HepG2 (cell line): Measurements from ENCODE around the gene TOX2.

Experiments used
- ARNTL ChIP-seq: sonication (generic); formaldehyde crosslinking; IDR thresholded peaks from 2 replicates; pipeline ENCODE4 v1.4.0; 2020; ENCODE audit warnings: mild to moderate bottlenecking, missing genetic modification reagents
- ASH2L ChIP-seq: fragments of 300-600, 200-600 bp; sonication (generic); IDR thresholded peaks from 2 replicates; pipeline ENCODE4 v1.7.0; 2017; ENCODE audit warnings: low read depth, mild to moderate bottlenecking, moderate library complexity, mixed read lengths, low read length; ENCODE audit not compliant: insufficient read length
- CTCF ChIP-seq: sonication (generic); formaldehyde crosslinking; IDR thresholded peaks from 2 replicates; pipeline ENCODE4 v1.5.0; 2020; ENCODE audit warnings: mild to moderate bottlenecking, missing genetic modification reagents, moderate library complexity
- EP300 ChIP-seq, 3 experiments: sonication (generic) in 1 of 3; formaldehyde crosslinking in 1 of 3; IDR thresholded peaks; 2 replicates each; pipeline versions ENCODE4 v1.5.1 to v1.6.1; 2011 to 2020; ENCODE audit warnings: low read depth in 2 of 3, low read length in 2 of 3, borderline replicate concordance in 1 of 3, improper control_type of control experiment in 1 of 3, mild to moderate bottlenecking in 1 of 3, missing genetic modification reagents in 1 of 3, moderate library complexity in 1 of 3
- FOXO4 ChIP-seq: sonication (generic); formaldehyde crosslinking; conservative IDR thresholded peaks from 2 replicates; pipeline ENCODE4 v1.8.1; 2023; ENCODE audit warnings: missing genetic modification reagents
- GRHL1 ChIP-seq: sonication (generic); formaldehyde crosslinking; conservative IDR thresholded peaks from 2 replicates; pipeline ENCODE4 v1.8.0; 2022; ENCODE audit warnings: missing genetic modification reagents
- HDAC2 ChIP-seq: sonication (generic); formaldehyde crosslinking; IDR thresholded peaks from 2 replicates; pipeline ENCODE4 v1.4.0; 2020; ENCODE audit warnings: missing genetic modification reagents
- NFAT5 ChIP-seq: sonication (generic); formaldehyde crosslinking; IDR thresholded peaks from 2 replicates; pipeline ENCODE4 v1.4.0; 2020; ENCODE audit warnings: missing genetic modification reagents
- PLSCR1 ChIP-seq: sonication (generic); formaldehyde crosslinking; IDR thresholded peaks from 2 replicates; pipeline ENCODE4 v1.5.0; 2020; ENCODE audit warnings: missing genetic modification reagents, mild to moderate bottlenecking, borderline replicate concordance
- REST ChIP-seq, 2 experiments: IDR thresholded peaks; 2 replicates each; pipeline ENCODE4 v1.6.1; 2011 to 2012; ENCODE audit warnings: low read length in 2 of 2, borderline replicate concordance in 1 of 2, low read depth in 1 of 2, mild to moderate bottlenecking in 1 of 2, moderate library complexity in 1 of 2
- RFXAP ChIP-seq: sonication (generic); formaldehyde crosslinking; IDR thresholded peaks from 2 replicates; pipeline ENCODE4 v1.4.0; 2020; ENCODE audit warnings: missing genetic modification reagents, borderline replicate concordance
- ZNF253 ChIP-seq: sonication (generic); formaldehyde crosslinking; IDR thresholded peaks from 2 replicates; pipeline ENCODE4 v1.8.0; 2022; ENCODE audit warnings: mild to moderate bottlenecking, missing genetic modification reagents, borderline replicate concordance
- ZNF609 ChIP-seq: sonication (generic); formaldehyde crosslinking; IDR thresholded peaks from 2 replicates; pipeline ENCODE4 v1.4.0; 2020; ENCODE audit warnings: mild to moderate bottlenecking, missing genetic modification reagents, borderline replicate concordance
- ZZZ3 ChIP-seq: sonication (generic); formaldehyde crosslinking; IDR thresholded peaks from 2 replicates; pipeline ENCODE4 v1.4.0; 2020; ENCODE audit warnings: missing genetic modification reagents, mild to moderate bottlenecking, borderline replicate concordance

- TF ChIP-seq EP300 (IDR thresholded peaks at IDR 0.05; ENCODE audit: low read depth in 2 of 2, low read length in 2 of 2), result no peak
- TF ChIP-seq EP300 (CRISPR knock-in tag; IDR thresholded peaks at IDR 0.05; ENCODE audit: borderline replicate concordance), result no peak
- TF ChIP-seq GRHL1 (CRISPR knock-in tag), result no peak
- TF ChIP-seq ASH2L, result no peak
- no peak for TF ChIP-seq ZZZ3
- TF ChIP-seq CTCF (CRISPR knock-in tag), result no peak
- no peak for TF ChIP-seq NFAT5
- TF ChIP-seq HDAC2 (CRISPR knock-in tag), result no peak
- TF ChIP-seq FOXO4 (CRISPR knock-in tag), result no peak
- no peak for TF ChIP-seq ZNF609
- no peak for TF ChIP-seq REST (IDR thresholded peaks at IDR 0.05; ENCODE audit: borderline replicate concordance in 1 of 2, low read depth in 1 of 2, low read length in 2 of 2)
- TF ChIP-seq PLSCR1 (CRISPR knock-in tag), result no peak
- TF ChIP-seq ARNTL (CRISPR knock-in tag), result no peak
- TF ChIP-seq ZNF253 (CRISPR knock-in tag), result no peak
- no peak for TF ChIP-seq RFXAP (CRISPR knock-in tag)
Measured at GRCh38 chr20:43900496-43900895, 14.2 kb upstream of the TOX2 start.
